HG03342 (cell line): ENCODE data around the gene CDIP1.

Experiments used
- ATAC-seq: cut with Tn5 transposase; IDR thresholded peaks from one replicate; pipeline ENCODE4 v1.9.1; 2021; ENCODE audit warnings: mild to moderate bottlenecking, moderate library complexity; ENCODE audit not compliant: unreplicated experiment

CDIP1 gene

GRCh38 chr16:4460936-4461249 lies 77.7 kb downstream of the CDIP1 start:
- no peak for ATAC-seq
